Retinal pigment epithelial cell (primary cell): Measurements from ENCODE around the gene HPRT1.

ENCODE experiments used
- DNase-seq: peaks from one replicate; pipeline ENCODE4 v3.0.0-alpha.2; 2010; ENCODE audit warnings: low read depth
- H3K4me3 ChIP-seq: 2 replicates; pipeline ENCODE4 v1.5.1; 2011; ENCODE audit warnings: mild to moderate bottlenecking, low read length, control low read depth, moderate library complexity
- TF ChIP-seq, protein P1 (sequence below): conservative IDR thresholded peaks from 2 replicates; pipeline ENCODE4 v1.5.1; 2011; ENCODE audit warnings: low read depth, low read length, control low read depth, inconsistent platforms

HPRT1 gene

DNA sequence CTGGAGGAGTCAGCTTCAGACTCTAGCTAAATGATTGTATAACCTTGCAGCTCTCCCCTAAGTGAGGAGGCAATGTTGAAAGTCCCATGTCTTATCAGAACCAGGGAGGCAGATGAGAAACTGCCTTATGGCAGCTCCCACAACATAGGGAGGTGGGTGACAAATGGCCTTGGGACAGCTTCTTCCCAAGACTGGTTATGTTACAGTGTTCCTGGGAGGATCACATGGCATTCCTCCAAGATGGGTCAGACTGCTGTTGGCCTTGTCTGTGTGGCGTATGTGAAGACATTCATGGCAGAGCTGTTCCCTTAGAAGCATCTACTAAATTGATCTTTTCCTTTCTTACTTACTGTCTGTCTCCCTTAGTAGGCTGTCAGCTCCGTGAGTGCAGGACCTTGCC lies 42.0 kb downstream of the HPRT1 start:
- H3K4me3 ChIP-seq: no peak overlapping the region
- no peak for DNase-seq
- TF ChIP-seq, protein P1, sequence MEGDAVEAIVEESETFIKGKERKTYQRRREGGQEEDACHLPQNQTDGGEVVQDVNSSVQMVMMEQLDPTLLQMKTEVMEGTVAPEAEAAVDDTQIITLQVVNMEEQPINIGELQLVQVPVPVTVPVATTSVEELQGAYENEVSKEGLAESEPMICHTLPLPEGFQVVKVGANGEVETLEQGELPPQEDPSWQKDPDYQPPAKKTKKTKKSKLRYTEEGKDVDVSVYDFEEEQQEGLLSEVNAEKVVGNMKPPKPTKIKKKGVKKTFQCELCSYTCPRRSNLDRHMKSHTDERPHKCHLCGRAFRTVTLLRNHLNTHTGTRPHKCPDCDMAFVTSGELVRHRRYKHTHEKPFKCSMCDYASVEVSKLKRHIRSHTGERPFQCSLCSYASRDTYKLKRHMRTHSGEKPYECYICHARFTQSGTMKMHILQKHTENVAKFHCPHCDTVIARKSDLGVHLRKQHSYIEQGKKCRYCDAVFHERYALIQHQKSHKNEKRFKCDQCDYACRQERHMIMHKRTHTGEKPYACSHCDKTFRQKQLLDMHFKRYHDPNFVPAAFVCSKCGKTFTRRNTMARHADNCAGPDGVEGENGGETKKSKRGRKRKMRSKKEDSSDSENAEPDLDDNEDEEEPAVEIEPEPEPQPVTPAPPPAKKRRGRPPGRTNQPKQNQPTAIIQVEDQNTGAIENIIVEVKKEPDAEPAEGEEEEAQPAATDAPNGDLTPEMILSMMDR: no peak

DNA sequence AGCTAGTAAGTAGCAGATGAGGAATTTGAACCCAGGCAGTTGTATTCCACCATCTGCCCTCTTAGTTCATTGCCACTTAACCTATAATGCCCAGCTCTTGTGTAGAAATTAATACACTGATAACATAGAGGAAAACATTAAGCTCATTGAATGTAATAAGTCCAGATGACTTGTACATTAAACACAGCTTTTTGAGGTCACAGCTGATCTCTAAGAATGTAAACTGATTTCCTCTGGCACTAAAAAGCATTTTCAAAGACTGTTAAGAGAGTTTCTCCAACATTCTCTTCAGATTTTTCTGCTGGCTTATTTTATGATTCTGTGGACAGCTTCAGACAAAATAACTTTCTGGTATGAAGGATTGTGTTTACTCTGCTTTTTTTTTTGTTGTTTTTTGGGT lies 42.7 kb downstream of the HPRT1 start:
- H3K4me3 ChIP-seq: no peak overlapping the region
- TF ChIP-seq, protein P1: no peak
- no peak for DNase-seq

DNA sequence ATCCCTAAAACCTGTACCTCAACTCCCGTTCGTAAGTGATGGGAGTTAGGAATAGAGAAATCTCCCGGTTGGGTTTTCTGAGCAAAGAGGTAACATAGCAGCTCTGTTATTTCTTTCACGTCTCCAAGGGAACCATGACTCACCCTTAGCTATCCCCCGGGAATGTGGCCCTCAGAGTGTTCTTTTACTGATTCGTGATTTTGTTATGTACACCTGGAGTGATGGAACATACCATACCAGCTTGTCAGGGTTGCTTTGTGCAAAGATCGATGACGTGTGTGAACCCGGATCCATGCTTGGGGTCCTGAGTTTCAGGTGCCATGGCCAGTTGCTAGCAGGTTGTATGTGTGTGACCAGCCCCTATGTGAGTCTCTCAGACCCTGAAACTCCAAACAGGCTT lies 52.6 kb downstream of the HPRT1 start:
- peak; percentile 16 for DNase-seq
- TF ChIP-seq, protein P1: no peak
- no peak overlapping the region for H3K4me3 ChIP-seq

DNA sequence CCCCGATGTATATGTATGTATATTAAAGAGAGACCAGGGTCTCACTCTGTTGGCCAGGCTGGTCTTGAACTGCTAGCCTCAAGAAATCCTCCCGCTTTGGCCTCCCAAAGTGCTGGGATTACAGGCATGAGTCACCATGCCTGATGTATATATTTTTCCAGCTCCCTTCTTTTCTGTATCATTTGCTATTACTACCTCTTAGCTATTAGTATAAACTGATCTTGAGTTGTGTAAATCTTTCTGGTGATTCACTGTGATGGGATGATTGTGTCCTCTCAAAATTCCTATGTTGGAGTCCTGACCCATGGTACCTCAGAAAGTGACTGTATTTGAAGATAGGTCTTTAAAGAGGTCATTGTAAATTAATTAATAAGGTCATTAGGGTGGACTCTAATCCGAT lies 53.1 kb downstream of the HPRT1 start:
- no peak overlapping the region for H3K4me3 ChIP-seq
- TF ChIP-seq, protein P1: no peak
- no peak for DNase-seq

DNA sequence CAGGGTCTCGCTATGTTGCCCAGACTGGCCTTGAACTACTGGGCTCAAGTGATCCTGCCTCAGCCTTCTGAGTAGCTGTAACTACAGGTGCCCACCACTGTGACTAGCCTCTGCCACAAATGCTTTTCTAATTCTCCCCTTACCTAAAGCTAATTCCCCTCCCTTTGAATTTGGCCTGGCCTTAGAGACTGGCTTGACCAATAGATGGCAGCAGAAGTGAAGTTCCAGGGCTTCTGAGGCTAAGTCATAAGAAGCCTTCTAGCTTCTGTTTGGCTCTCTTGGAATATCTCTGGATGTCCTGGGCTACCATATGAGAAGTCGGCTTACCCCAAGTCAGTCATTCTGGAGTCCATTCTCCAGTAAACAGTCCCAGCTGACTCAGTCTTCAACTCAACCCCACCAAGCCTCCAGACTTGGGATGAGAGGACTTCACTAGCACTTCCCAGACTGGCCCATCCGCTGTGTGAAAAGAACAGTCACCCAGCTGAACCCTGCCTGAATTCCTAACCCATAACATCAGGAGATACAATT lies 61.0 kb downstream of the HPRT1 start:
- peak; percentile 18 for DNase-seq
- no peak overlapping the region for H3K4me3 ChIP-seq
- TF ChIP-seq, protein P1: peak; percentile 77

DNA sequence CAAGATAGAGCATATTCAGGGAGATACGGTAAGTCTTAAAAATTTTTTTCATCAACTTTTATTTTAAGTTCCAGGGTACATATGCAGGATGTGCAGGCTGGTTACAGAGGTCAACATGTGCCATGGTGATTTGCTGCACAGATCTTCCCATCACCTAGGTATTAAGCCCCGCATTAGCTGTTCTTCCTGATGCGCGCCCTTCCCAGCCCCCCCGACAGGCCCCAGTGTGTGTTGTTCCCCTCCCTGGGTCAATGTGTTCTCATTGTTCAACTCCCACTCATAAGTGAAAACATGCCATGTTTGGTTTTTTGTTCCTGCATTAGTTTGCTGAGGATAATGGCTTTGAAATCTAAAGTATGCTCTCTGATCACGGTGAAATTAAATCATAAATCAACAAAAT lies 64.2 kb downstream of the HPRT1 start:
- no peak for DNase-seq
- H3K4me3 ChIP-seq: no peak overlapping the region
- TF ChIP-seq, protein P1: no peak

DNA sequence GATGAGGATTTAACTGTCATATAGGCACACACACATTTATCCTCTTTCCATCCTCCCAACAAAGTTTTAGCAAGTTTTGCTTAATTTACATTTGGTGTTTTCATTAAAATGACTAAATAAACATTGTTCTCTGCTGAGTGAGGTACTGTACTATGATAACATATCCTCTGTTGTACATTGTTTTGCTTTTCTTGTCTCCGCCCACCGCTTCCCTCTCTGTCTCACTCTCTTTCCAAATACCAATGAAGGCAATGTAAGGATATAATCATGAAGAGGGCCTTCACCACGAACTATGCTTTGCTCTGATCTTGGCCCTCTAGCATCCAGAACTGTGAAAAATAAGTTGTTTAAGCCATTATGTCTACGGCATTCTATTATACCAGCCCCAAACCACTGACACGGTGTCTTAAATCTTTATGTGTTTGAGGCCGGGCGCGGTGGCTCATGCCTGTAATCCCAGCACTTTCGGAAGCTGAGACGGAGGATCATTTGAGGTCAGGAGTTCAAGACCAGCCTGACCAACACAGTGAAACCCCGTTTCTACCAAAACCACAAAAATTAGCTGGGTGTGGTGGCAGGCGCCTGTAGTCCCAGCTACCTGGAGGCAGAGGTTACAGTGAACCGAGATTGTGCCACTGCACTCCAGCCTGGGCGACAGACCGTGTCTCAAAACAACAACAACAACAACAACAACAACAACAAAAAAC lies 65.3 kb downstream of the HPRT1 start:
- DNase-seq: no peak
- H3K4me3 ChIP-seq: no peak overlapping the region
- TF ChIP-seq, protein P1: no peak
